GM18511 (cell line): ENCODE data around the gene PJVK.
"Not testable (repeated sequence)": the region's sequence is repeated elsewhere in the genome, so short reads cannot be mapped to it uniquely, and the experiment has no call there.

Source experiments
- ATAC-seq: cut with Tn5 transposase; IDR thresholded peaks from one replicate; pipeline ENCODE4 v1.9.1; 2021; ENCODE audit warnings: mild to moderate bottlenecking, moderate library complexity; ENCODE audit not compliant: unreplicated experiment

Gene PJVK

GRCh38 chr2:178428396-178428806 is 22.8 kb upstream of the PJVK start:
- ATAC-seq: no peak

GRCh38 chr2:178429336-178429735 is 21.8 kb upstream of the PJVK start:
- ATAC-seq: no peak

DNA sequence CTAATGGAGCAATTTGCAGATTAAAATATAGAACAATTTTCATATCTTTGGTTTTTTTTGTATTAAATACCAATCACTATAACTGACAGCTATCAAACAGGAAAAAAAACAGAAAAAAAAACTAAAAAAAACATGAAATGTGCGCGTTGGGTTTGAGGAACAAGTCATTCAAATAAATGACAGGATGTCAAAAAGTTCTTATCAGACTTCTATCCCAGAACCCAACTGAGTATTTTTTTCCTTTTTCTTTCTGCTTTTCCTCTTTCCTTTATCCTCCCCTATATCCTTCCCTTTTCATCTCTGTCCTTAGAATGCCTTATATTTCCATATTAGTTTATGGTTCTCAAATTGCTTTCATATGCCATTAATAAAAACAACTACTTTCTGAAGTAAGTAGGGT is 14.5 kb upstream of the PJVK start:
- no peak for ATAC-seq

- no peak for ATAC-seq
Observed at GRCh38 chr2:178441426-178441825, 9.8 kb upstream of the PJVK start.

DNA sequence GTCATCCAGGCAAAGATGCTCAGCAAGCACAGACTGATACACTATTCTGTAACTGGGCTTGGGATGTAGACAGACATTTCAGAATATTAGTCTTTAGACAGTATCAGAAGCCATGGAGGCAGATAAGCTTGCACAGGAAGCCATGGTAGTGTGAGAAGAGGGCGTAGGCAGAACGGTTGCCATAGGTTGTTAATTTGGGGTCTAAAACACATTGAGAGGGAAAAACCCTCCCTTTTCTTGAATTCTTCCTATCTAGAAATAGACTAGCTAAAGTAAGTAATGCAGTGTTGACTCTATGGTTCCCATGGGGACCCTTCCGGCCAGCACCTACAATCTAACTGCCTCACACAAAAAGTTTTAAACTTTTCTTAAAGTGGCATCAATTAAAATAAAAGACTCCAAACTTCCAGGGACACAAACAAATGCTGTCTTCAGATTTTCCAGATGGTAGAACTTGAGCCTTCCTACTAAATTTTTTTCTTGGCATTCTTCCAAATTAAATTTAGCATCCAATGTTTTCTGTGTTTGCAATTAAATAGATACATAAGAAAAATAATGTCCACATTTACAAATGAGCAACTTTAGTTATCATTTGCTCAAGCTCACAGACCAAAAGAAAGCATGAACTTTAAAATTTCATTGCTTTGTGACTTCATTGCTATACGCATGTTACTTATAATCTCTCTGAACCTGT is 2.1 kb upstream of the PJVK start:
- ATAC-seq: no peak

DNA sequence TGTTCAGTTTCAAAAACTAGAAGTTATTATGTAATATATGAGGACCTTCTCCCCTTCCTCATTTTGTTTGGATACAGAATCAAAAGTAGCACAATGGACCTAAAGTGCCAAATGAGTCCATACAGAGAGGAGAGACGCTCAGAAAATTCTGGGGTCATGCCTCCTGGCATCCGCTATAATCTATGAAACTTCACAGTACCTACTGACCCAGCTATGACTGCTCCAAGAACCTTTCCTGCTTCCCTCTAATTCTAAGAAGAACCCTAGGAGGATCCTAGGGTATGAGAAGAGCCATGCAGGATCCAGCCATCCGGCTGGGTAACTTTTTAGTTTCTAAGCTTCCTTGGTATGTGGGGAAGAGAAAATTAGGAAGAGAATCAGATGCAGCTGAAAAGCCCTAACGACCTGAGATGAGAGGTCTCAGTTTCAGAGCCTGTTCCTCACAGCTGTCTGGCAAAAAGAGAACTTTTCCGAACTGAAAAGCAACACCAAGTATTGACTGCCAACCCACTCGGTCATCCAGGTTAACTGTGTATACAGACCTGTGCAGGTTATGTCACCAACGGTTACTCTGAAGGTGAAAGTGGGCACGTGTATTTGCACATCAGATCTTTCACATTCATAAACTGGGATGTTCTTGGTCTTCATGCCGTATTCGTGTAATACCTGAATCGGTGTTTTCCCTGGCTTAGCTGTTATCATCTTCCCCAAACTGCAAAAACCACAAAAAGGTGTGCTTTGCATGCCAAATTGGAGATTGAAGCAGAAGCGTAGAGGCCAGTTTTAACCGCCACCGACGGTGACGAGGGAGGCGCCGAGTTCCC is 1.3 kb upstream of the PJVK start:
- ATAC-seq: peak; percentile 10

- ATAC-seq: peak; percentile 52
Observed at GRCh38 chr2:178450524-178450773, 729 bp upstream of the PJVK start.

DNA sequence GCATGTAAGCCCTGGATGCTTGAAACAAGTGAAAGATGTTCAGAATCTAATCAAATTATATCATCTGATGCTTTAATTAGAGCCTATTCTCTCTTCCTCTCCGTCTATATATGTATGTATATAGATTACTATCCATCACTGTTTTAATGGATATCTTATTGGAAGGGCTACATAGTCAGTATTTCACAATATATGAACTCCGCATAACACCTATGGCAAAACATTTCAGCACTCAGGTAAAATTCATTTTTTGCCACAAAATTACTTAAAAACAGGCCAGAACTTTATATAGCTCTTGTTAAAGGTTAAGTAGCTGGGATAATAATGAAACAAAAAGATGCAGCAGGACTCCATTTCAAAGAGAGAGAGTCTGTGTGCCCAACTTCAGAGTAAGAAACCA is 1.2 kb downstream of the PJVK start:
- ATAC-seq: no peak

- ATAC-seq: no peak
Observed at GRCh38 chr2:178452870-178453269, 1.7 kb downstream of the PJVK start.

DNA sequence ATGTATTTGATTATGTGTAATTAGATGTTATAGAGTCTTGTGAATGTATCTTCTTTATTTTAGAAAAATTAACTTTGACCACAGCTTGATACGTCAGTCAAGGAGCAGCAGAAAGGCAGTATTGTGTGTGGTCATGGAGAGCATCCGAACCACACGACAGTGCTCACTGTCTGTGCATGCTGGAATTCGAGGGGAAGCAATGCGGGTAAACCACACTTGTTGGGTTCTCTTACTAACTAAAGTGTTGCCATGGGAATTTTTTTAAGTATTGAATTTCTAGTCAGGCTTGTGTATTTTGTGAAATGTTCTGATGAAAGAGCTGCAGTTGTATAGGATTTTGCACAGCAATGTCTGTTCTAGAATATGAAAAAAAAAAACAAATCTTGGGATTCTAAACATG is 4.8 kb downstream of the PJVK start:
- ATAC-seq: no peak

- no peak for ATAC-seq
Observed at GRCh38 chr2:178457390-178457886, 6.3 kb downstream of the PJVK start.

DNA sequence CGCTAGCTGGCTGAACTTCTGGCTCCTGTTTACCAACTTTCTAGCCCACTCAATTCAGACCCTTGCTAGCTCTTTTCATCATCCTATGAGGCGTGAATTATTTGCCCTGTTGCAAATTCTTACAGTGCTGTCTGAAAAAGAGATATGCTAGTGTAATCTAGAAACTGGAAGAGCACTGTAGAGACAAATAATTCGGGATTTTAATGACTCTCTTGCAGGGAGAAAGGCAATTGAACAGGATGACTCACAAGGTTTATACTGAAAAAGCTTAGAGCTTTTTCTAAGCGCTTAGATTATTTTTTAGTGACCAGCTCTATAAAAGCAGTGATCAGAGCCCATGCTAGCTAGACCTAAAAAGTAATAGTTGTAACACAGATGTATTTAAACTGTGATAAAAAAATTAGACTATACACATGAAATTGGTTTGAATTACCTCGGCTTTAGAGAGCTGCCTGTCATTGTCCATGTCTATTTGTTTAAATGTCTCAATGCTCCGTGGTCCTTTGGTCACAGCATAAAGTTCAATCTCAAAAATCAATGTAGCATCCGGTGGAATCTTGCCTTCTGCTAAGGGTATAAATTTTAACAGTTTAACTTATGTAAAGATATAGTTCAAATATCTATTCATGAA is 18.2 kb downstream of the PJVK start:
- ATAC-seq: no peak

DNA sequence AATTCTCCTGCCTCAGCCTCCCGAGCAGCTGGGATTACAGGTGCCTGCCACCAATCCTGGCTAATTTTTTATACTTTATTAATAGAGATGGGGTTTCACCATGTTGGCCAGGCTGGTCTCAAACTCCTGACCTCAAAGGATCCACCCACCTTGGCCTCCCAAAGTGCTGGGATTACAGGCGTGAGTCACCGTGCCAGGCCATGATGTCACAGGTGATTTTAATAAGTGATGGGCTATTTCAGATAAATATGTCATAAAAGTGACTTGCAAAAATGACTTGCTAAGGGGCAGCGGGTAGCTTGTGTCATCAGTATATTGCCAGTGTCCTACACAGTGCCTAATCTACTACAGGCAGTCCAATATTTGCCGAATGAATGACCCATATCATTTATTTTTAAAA is 20.1 kb downstream of the PJVK start:
- not testable (repeated sequence) for ATAC-seq

GRCh38 chr2:178473373-178473772 is 22.2 kb downstream of the PJVK start:
- ATAC-seq: no peak

GRCh38 chr2:178473931-178474330 is 22.8 kb downstream of the PJVK start:
- no peak for ATAC-seq

DNA sequence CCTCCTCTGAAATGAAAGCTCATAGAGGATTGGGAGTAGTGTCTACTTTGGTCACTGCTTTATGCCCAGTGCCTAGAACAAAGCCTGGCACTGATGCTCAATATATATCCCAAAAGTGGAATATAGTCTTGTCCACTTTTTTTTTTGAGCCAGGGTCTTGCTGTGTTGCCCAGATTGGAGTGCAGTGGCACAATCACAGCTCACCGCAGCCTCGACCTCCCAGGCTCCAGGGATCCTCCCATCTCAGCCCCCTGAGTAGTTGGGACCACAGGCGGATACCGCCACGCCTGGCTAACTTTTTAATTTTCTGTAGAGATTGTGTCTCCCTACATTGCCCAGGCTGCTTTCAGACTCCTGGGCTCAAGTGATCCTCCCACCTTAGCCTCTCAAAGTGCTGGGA is 23.4 kb downstream of the PJVK start:
- no peak for ATAC-seq

DNA sequence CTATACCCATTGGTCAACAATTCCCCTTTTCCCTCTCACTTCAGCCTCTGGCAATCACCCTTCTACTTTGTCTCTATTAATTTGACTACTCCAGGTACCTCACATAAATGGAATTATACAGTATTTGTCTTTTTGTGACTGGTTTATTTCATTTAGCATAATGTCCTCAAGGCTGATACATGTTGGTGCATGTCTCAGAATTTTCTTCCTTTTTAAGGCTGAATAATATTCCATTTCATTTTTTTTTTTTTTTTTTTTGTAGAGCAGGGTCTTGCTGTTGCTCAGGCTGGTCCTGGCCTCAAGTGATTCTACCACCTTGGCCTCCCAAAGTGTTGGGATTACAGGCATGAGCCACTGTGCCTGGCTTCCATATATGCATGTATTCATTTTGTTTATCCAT is 25.3 kb downstream of the PJVK start:
- no peak for ATAC-seq

DNA sequence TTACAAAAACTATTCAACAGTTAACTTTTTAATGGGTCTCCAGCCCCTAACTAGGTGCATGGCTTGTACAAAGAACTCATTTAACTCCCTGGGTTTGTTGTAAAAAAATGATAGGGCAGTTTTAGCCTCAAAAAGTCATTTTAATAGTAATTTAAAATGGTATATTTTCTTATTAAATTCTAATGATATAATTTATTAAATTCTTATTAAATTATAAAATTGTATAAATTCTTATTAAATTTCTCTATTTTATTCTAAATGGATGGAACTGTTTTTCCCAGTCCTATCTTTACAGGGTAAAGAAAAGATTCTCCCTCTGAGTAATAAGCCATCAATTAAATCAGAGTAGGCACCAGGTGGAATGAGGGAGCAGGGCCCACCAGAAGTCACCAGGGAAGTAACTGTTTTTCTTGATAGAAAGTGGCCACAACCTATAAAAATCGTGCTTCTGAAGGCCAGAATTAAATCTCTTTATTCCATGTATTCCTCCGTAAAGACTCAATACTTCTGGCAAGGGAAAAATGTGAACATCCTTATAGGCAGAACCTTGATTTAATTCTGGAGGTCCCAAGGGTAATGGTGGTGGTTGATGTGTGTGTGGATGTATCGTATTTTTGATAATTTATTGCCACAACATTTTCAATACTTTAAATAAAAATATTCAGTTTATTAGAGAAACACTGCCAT is 26.4 kb downstream of the PJVK start:
- no peak for ATAC-seq

- ATAC-seq: peak; percentile 7
Observed at GRCh38 chr2:178478130-178478438, 26.9 kb downstream of the PJVK start.

- ATAC-seq: peak; percentile 49
Observed at GRCh38 chr2:178478439-178479274, 27.5 kb downstream of the PJVK start, which contains the start of gene FKBP7. TSS of gene FKBP7 (minus strand) at chr2:178478600. CDS start at chr2:178478499, 101 bp downstream.

GRCh38 chr2:178479275-178479616 is 28.1 kb downstream of the PJVK start:
- no peak for ATAC-seq
